Endodermal cell (in vitro differentiated cells): ENCODE measurements around the gene CTDP1. TPM values are rescaled to one million over a fixed set of nuclear protein-coding genes. Genes with fewer than 3 reads are reported as not detected.
"Not testable (repeated sequence)": the region's sequence is repeated elsewhere in the genome, so short reads cannot be mapped to it uniquely, and the experiment has no call there.

Experiments used
- DNase-seq: peaks from one replicate; pipeline ENCODE4 v3.0.0-alpha.2; 2017
- H3K27ac ChIP-seq: 2 replicates; pipeline ENCODE4 v1.5.1; 2013; ENCODE audit warnings: mild to moderate bottlenecking, low read depth, low read length, moderate library complexity
- H3K27me3 ChIP-seq: 2 replicates; pipeline ENCODE4 v1.6.1; 2013; ENCODE audit warnings: mild to moderate bottlenecking, low read length, moderate library complexity; ENCODE audit not compliant: insufficient read depth, control insufficient read depth, poor library complexity, severe bottlenecking
- H3K36me3 ChIP-seq: 2 replicates; pipeline ENCODE4 v1.7.0; 2013; ENCODE audit warnings: mild to moderate bottlenecking, low read length, moderate library complexity; ENCODE audit not compliant: control insufficient read depth, insufficient read depth
- H3K4me1 ChIP-seq: one replicate; pipeline ENCODE4 v1.7.0; 2013; ENCODE audit warnings: low read length; ENCODE audit not compliant: control insufficient read depth, insufficient read depth
- H3K4me3 ChIP-seq: 2 replicates; pipeline ENCODE4 v1.5.1; 2013; ENCODE audit warnings: mild to moderate bottlenecking, low read length, moderate library complexity
- H3K9ac ChIP-seq: 2 replicates; pipeline ENCODE4 v1.6.1; 2013; ENCODE audit warnings: mild to moderate bottlenecking, low read length, moderate library complexity; ENCODE audit not compliant: poor library complexity, severe bottlenecking; ENCODE audit errors: extremely low read depth
- H3K9me3 ChIP-seq: 2 replicates; pipeline ENCODE4 v1.6.1; 2013; ENCODE audit warnings: mild to moderate bottlenecking, low read length, moderate library complexity; ENCODE audit not compliant: control insufficient read depth
- H3K27ac Mint-ChIP-seq: 2 replicates; pipeline ENCODE4 v1.8.0; 2020; ENCODE audit warnings: mixed read lengths
- H3K27me3 Mint-ChIP-seq: 2 replicates; pipeline ENCODE4 v1.8.0; 2021; ENCODE audit warnings: mild to moderate bottlenecking, mixed read lengths; ENCODE audit not compliant: insufficient read depth
- H3K36me3 Mint-ChIP-seq: 2 replicates; pipeline ENCODE4 v1.8.0; 2020; ENCODE audit warnings: low read depth, mixed read lengths
- H3K4me1 Mint-ChIP-seq: 2 replicates; pipeline ENCODE4 v1.8.0; 2020; ENCODE audit warnings: mixed read lengths
- H3K4me3 Mint-ChIP-seq: 2 replicates; pipeline ENCODE4 v1.8.0; 2020; ENCODE audit warnings: mild to moderate bottlenecking, moderate library complexity, mixed read lengths
- H3K9me3 Mint-ChIP-seq: 2 replicates; pipeline ENCODE4 v1.8.0; 2020; ENCODE audit warnings: mild to moderate bottlenecking, mixed read lengths
- WGBS, 2 experiments: methylation state at CpG; one replicate each; pipeline versions ENCODE4 v1.1.5 to v1.1.7; 2013; ENCODE audit warnings: missing lambda C conversion rate in 2 of 2, mixed read lengths in 1 of 2; ENCODE audit not compliant: insufficient coverage in 1 of 2, insufficient read length in 1 of 2; 5-methylcytosine and 5-hydroxymethylcytosine counted together
- total RNA-seq, 2 donors: library from RNA; stranded (reverse); fragmentation: NEBNext Ultra II Directional in 1 of 2; extraction: Animal tissue kit (Norgen Biotek cat#: 25700) in 1 of 2; gene quantifications; 2 replicates in 1 of 2; 3 replicates in 1 of 2; pipeline ENCODE4 v1.2.1, GENCODE V29; 2021
- TF ChIP-seq, protein P1 (sequence below): fragments of 200-600 bp; sonication (generic); conservative IDR thresholded peaks from 2 replicates; pipeline ENCODE4 v1.5.0; 2021; ENCODE audit warnings: antibody characterized with exemption, mild to moderate bottlenecking

The CTDP1 gene
- total RNA-seq, 2 donors from 2014 or later = 29.8 to 35.6 TPM

DNA sequence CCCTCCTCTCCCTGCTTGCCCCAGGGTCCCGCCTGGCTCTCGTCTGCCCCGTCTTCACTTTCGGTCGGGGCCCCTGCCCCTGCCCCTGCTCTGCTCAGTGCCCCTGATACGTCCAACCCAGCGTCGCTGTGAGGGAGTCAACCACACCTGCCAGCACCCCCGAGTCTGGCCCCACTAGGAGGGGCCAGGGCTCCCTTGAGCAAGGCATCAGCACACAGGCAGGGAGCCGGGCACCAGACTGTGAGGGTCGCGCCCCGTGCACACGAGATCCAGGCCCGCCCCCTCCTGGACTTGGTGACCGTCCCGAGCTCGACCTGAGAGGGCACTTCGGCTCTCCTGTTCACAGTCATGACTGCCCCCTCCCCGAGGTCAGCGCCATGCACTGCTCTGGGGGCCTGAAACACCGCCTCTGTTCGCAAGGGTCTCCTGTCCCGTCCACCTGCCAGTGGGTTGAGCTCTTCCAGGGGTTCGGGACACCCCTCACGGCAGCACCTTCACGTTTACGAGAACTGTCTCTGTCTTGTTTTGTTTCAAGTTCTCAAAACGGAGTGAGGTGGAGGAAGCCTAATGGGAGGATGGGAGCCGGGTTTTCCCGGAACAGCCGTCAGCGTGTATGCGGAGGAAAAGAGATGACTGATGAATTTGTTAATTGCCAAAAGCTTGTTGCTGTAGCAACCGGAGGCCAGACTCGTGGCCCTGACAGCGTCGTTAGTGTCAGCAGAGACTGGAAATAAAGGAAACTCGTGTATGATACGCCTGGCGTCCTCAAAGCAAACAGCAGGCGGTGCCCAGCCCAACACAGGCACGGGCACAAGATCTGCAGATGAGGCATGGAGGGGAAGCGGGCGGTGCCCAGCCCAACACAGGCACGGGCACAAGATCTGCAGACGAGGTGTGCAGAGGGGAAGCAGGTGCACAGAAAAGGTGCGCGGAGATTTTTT is 69.9 kb downstream of the CTDP1 start:
- no peaks in the 10 kb centered on the region for H3K27me3 Mint-ChIP-seq
- H3K4me3 Mint-ChIP-seq = no peak overlapping the region
- H3K36me3 Mint-ChIP-seq = peaks cover 43% of the 10 kb centered on the region
- no peaks in the 10 kb centered on the region for H3K9me3 Mint-ChIP-seq
- WGBS, 2 experiments = 90 to 95% methylated on average over 31 to 49 of the region's 49 CpGs
- H3K4me3 ChIP-seq = no peak overlapping the region
- H3K9me3 ChIP-seq = no peaks in the 10 kb centered on the region
- DNase-seq = no peak
- no peaks in the 10 kb centered on the region for H3K27me3 ChIP-seq
- H3K4me1 ChIP-seq = no peaks in the 10 kb centered on the region
- H3K9ac ChIP-seq = no peak overlapping the region
- peak overlapping the region; percentile 60 for H3K27ac ChIP-seq
- peaks cover 31% of the 10 kb centered on the region for H3K36me3 ChIP-seq
- peak overlapping the region; percentile 75 for H3K27ac Mint-ChIP-seq
- TF ChIP-seq, protein P1, sequence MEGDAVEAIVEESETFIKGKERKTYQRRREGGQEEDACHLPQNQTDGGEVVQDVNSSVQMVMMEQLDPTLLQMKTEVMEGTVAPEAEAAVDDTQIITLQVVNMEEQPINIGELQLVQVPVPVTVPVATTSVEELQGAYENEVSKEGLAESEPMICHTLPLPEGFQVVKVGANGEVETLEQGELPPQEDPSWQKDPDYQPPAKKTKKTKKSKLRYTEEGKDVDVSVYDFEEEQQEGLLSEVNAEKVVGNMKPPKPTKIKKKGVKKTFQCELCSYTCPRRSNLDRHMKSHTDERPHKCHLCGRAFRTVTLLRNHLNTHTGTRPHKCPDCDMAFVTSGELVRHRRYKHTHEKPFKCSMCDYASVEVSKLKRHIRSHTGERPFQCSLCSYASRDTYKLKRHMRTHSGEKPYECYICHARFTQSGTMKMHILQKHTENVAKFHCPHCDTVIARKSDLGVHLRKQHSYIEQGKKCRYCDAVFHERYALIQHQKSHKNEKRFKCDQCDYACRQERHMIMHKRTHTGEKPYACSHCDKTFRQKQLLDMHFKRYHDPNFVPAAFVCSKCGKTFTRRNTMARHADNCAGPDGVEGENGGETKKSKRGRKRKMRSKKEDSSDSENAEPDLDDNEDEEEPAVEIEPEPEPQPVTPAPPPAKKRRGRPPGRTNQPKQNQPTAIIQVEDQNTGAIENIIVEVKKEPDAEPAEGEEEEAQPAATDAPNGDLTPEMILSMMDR = no peak
- no peaks in the 10 kb centered on the region for H3K4me1 Mint-ChIP-seq

DNA sequence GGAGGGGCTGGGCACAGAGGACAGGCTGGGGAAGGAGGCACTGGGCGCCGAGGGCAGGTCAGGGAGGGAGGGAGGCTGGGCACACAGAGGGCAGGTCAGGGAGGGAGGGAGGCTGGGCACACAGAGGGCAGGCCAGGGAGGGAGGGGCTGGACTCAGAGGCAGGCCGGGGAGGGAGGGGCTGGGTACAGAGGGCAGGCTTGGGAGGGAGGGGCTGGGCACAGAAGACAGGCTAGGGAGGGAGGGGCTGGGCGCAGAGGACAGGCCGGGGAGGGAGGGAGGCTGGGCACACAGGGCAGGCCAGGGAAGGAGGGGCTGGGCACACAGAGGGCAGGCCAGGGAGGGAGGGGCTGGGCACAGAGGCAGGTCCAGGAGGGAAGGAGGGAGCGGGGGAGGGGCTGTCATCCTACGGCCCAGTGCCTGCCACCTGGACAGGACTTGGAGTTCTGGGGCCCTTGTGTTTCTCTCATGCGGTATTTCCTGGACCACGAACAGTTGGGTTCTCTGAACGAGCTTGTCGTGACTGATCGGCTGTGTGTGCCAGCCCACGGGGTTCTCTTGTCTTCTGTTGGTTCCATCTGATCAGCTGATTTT is 71.5 kb downstream of the CTDP1 start:
- H3K27ac Mint-ChIP-seq = no peak overlapping the region
- TF ChIP-seq, protein P1 = no peak
- peaks cover 35% of the 10 kb centered on the region for H3K36me3 ChIP-seq
- H3K9me3 ChIP-seq = no peaks in the 10 kb centered on the region
- no peaks in the 10 kb centered on the region for H3K27me3 Mint-ChIP-seq
- no peak overlapping the region for H3K4me3 ChIP-seq
- H3K36me3 Mint-ChIP-seq = peaks cover 49% of the 10 kb centered on the region
- H3K9ac ChIP-seq = no peak overlapping the region
- 94 to 97% methylated on average over 5 to 13 of the region's 13 CpGs for WGBS, 2 experiments
- H3K27ac ChIP-seq = no peak overlapping the region
- H3K4me1 Mint-ChIP-seq = no peaks in the 10 kb centered on the region
- H3K4me1 ChIP-seq = no peaks in the 10 kb centered on the region
- H3K27me3 ChIP-seq = no peaks in the 10 kb centered on the region
- DNase-seq = no peak
- H3K9me3 Mint-ChIP-seq = no peaks in the 10 kb centered on the region
- no peak overlapping the region for H3K4me3 Mint-ChIP-seq

- TF ChIP-seq, protein P1 = peak; percentile 66
- peaks cover 27% of the 10 kb centered on the region for H3K36me3 ChIP-seq
- not testable (repeated sequence) for H3K4me1 Mint-ChIP-seq, H3K4me3 ChIP-seq, DNase-seq, H3K4me3 Mint-ChIP-seq, H3K9me3 ChIP-seq, H3K27me3 Mint-ChIP-seq, H3K27ac ChIP-seq, H3K27ac Mint-ChIP-seq, H3K9me3 Mint-ChIP-seq, H3K4me1 ChIP-seq, H3K27me3 ChIP-seq, H3K9ac ChIP-seq
- WGBS, 2 experiments = 94 to 100% methylated on average over 3 to 15 of the region's 20 CpGs
- peaks cover 47% of the 10 kb centered on the region for H3K36me3 Mint-ChIP-seq
Measured at GRCh38 chr18:79751918-79752578, 72.4 kb downstream of the CTDP1 start.
